Psoas muscle (tissue), 8 donors: ENCODE measurements around the gene PHLDB3. TPM values are rescaled to one million over a fixed set of nuclear protein-coding genes. Genes with fewer than 3 reads are reported as not detected.

ENCODE experiments used
- ATAC-seq, 4 donors: fragments of 200-7000 bp; cut with Tn5 transposase; one replicate each; pipeline ENCODE4 v1.9.1; 2020; ENCODE audit warnings: moderate library complexity in 3 of 4, mild to moderate bottlenecking in 2 of 4
- DNase-seq, 2 donors: peaks; one replicate each; pipeline ENCODE4 v3.0.0-alpha.2; 2020
- H3K27ac ChIP-seq: fragments of 200-600 bp; one replicate; pipeline ENCODE4 v1.8.0; 2022
- H3K27me3 ChIP-seq, 3 donors: fragments of 200-600 bp in 1 of 3; one replicate each; pipeline versions ENCODE4 v1.6.1 to v1.8.0; 2013 to 2022; ENCODE audit warnings: low read length in 2 of 3, mild to moderate bottlenecking in 2 of 3, moderate library complexity in 1 of 3; ENCODE audit not compliant: insufficient read depth in 3 of 3
- H3K36me3 ChIP-seq, 2 donors: fragments of 200-600 bp in 1 of 2; one replicate each; pipeline versions ENCODE4 v1.6.1 to v1.8.0; 2013 to 2022; ENCODE audit warnings: low read depth in 1 of 2, mild to moderate bottlenecking in 1 of 2, moderate library complexity in 1 of 2; ENCODE audit not compliant: insufficient read depth in 1 of 2
- H3K4me1 ChIP-seq: fragments of 200-600 bp; one replicate; pipeline ENCODE4 v1.8.0; 2022
- H3K4me3 ChIP-seq: fragments of 200-600 bp; one replicate; pipeline ENCODE4 v1.8.0; 2022; ENCODE audit warnings: mild to moderate bottlenecking
- H3K9me3 ChIP-seq: fragments of 200-600 bp; one replicate; pipeline ENCODE4 v1.8.0; 2022
- CTCF ChIP-seq: fragments of 200-600 bp; IDR thresholded peaks from one replicate; pipeline ENCODE4 v1.8.0; 2022; ENCODE audit warnings: antibody characterized with exemption
- WGBS, 3 donors: extraction: QIAGEN DNeasy Blood & Tissue Kit; methylation state at CpG; one replicate each; pipeline versions ENCODE4 v1.1.6 to v1.1.7; 2013; 5-methylcytosine and 5-hydroxymethylcytosine counted together
- intact Hi-C, 2 donors: fragments of 100-400 bp; cut with DNase I; formaldehyde crosslinking; loops; one replicate each; pipeline versions ENCODE4 v1.11.0 to v1.14.2; 2022
- polyA plus RNA-seq, 3 donors: library from polyadenylated mRNA; stranded (reverse); fragments of 200-250 nt; gene quantifications; one replicate each; pipeline ENCODE4 v1.2.3, GENCODE V29; 2013
- total RNA-seq, 4 donors: library from RNA; stranded (reverse); fragmentation: NEBNext Ultra II Directional in 2 of 4; extraction: Animal tissue kit (Norgen Biotek cat#: 25700) in 2 of 4; gene quantifications; one replicate each; pipeline versions ENCODE4 v1.2.1 to v1.2.4, GENCODE V29; 2021 to 2023
- donor health status: healthy with polysubstance abuse.
- donor health status: DM: no; HTN: no; CAD: no; lungs with moderate emphysema.
- donor health status: Bipolar disorder and iron deficiency.
- donor health status: healthy.
- donor health status: DM: yes; HTN: yes; CAD: no.
- donor health status: DM: no; HTN: no; CAD: no.
- donor health status: DM: no; HTN: no; CAD: no.
- donor health status: DM: yes; HTN: yes; CAD: no.

Gene PHLDB3
- total and polyA plus RNA-seq, 7 donors: 2.0 to 5.7 (median 4.5) TPM

- no peak overlapping the region for H3K4me3 ChIP-seq
- ATAC-seq (no peak), DNase-seq (no peak)
- intact Hi-C loops: no loop called here
- H3K27me3 ChIP-seq: peaks cover 0 to 11% (median 0%) of the 10 kb centered on the region in 3 donors
- 12 to 21% (median 16%) methylated on average over 8 of the region's 8 CpGs for WGBS, 3 donors
- no peak overlapping the region for H3K27ac ChIP-seq
- no peaks in the 10 kb centered on the region for H3K9me3 ChIP-seq
- no peaks in the 10 kb centered on the region for H3K36me3 ChIP-seq
- no peaks in the 10 kb centered on the region for H3K4me1 ChIP-seq
- no peak for TF ChIP-seq CTCF
These were observed 78.8 kb downstream of the PHLDB3 start for GRCh38 chr19:43425567-43426392.

Other genes starting within 250 kb of the PHLDB3 start
- not detected for gene PSG9, start 235.2 kb downstream of the PHLDB3 start, total RNA-seq
- not detected for gene PSG9, start 235.2 kb downstream of the PHLDB3 start, polyA plus RNA-seq
- gene CD177, start 151.1 kb downstream of the PHLDB3 start, total RNA-seq: 1 to 10 TPM in 1 of 4 donors, under 1 TPM in 2, not detected in 1; 0.16 to 1.1 (median 0.34) TPM
- gene CD177, start 151.1 kb downstream of the PHLDB3 start, polyA plus RNA-seq: under 1 TPM in 2 of 3 donors, not detected in 1; 0.03 to 0.04 TPM
- not detected for gene TEX101, start 89.9 kb downstream of the PHLDB3 start, total RNA-seq
- gene TEX101, start 89.9 kb downstream of the PHLDB3 start, polyA plus RNA-seq: not detected
- not detected for gene LYPD3, start 39.1 kb downstream of the PHLDB3 start, total RNA-seq
- under 1 TPM in 2 of 3 donors, not detected in 1; 0.12 to 0.26 TPM for gene LYPD3, start 39.1 kb downstream of the PHLDB3 start, polyA plus RNA-seq
- 10 to 100 TPM; 13.0 to 20.9 (median 16.6) TPM for gene ETHE1, start 22.5 kb upstream of the PHLDB3 start, total RNA-seq
- 10 to 100 TPM; 18.5 to 22.8 (median 20.3) TPM for gene ETHE1, start 22.5 kb upstream of the PHLDB3 start, polyA plus RNA-seq
- gene ZNF575, start 28.4 kb upstream of the PHLDB3 start, total RNA-seq: 1 to 10 TPM in 3 of 4 donors, under 1 TPM in 1; 0.40 to 1.6 (median 1.2) TPM
- 1 to 10 TPM in 1 of 3 donors, under 1 TPM in 2; 0.23 to 1.1 (median 0.35) TPM for gene ZNF575, start 28.4 kb upstream of the PHLDB3 start, polyA plus RNA-seq
- gene XRCC1, start 70.8 kb upstream of the PHLDB3 start, total RNA-seq: 10 to 100 TPM; 12.7 to 22.1 (median 14.8) TPM
- 10 to 100 TPM; 13.5 to 21.6 (median 14.1) TPM for gene XRCC1, start 70.8 kb upstream of the PHLDB3 start, polyA plus RNA-seq
- gene PINLYP, start 71.1 kb upstream of the PHLDB3 start, total RNA-seq: 1 to 10 TPM in 1 of 4 donors, under 1 TPM in 2, not detected in 1; 0.66 to 1.1 (median 0.86) TPM
- 1 to 10 TPM in 1 of 3 donors, under 1 TPM in 2; 0.66 to 1.3 (median 0.90) TPM for gene PINLYP, start 71.1 kb upstream of the PHLDB3 start, polyA plus RNA-seq
- gene IRGQ, start 91.4 kb upstream of the PHLDB3 start, total RNA-seq: 10 to 100 TPM; 16.3 to 26.9 (median 22.4) TPM
- gene IRGQ, start 91.4 kb upstream of the PHLDB3 start, polyA plus RNA-seq: 10 to 100 TPM in 2 of 3 donors, 1 to 10 TPM in 1; 5.5 to 23.3 (median 11.9) TPM
- gene ZNF576, start 91.8 kb upstream of the PHLDB3 start, total RNA-seq: 10 to 100 TPM; 10.3 to 16.2 (median 15.9) TPM
- gene ZNF576, start 91.8 kb upstream of the PHLDB3 start, polyA plus RNA-seq: 10 to 100 TPM; 14.6 to 22.7 (median 22.4) TPM
- under 1 TPM in 3 of 4 donors, not detected in 1; 0.12 to 0.34 (median 0.19) TPM for gene SRRM5, start 107.3 kb upstream of the PHLDB3 start, total RNA-seq
- gene SRRM5, start 107.3 kb upstream of the PHLDB3 start, polyA plus RNA-seq: 1 to 10 TPM in 1 of 3 donors, under 1 TPM in 2; 0.10 to 1.1 (median 0.52) TPM
- gene ZNF428, start 114.9 kb upstream of the PHLDB3 start, total RNA-seq: 10 to 100 TPM; 17.2 to 39.0 (median 28.0) TPM
- gene ZNF428, start 114.9 kb upstream of the PHLDB3 start, polyA plus RNA-seq: 10 to 100 TPM; 12.4 to 33.5 (median 27.5) TPM
- gene CADM4, start 135.1 kb upstream of the PHLDB3 start, total RNA-seq: 10 to 100 TPM in 1 of 4 donors, 1 to 10 TPM in 3; 4.4 to 10.6 (median 5.0) TPM
- 1 to 10 TPM; 1.8 to 4.7 (median 3.1) TPM for gene CADM4, start 135.1 kb upstream of the PHLDB3 start, polyA plus RNA-seq
- gene PLAUR, start 165.4 kb upstream of the PHLDB3 start, total RNA-seq: 1 to 10 TPM; 1.8 to 6.1 (median 3.9) TPM
- 1 to 10 TPM; 1.0 to 9.7 (median 2.5) TPM for gene PLAUR, start 165.4 kb upstream of the PHLDB3 start, polyA plus RNA-seq
- gene IRGC, start 211.3 kb upstream of the PHLDB3 start, total RNA-seq: not detected
- not detected for gene IRGC, start 211.3 kb upstream of the PHLDB3 start, polyA plus RNA-seq